H7 (cell line): ENCODE results near the gene ZNF697. TPM values are rescaled to one million over a fixed set of nuclear protein-coding genes. Genes with fewer than 3 reads are reported as not detected.

Source experiments
- DNase-seq: peaks from one replicate; pipeline ENCODE4 v3.0.0; 2012
- H3K27me3 ChIP-seq: 2 replicates; pipeline ENCODE4 v1.6.0; 2011; ENCODE audit warnings: mild to moderate bottlenecking, low read length; ENCODE audit not compliant: control insufficient read depth, insufficient read depth
- H3K36me3 ChIP-seq: replicated peaks from 2 replicates; pipeline ENCODE4 v1.5.1; 2011; ENCODE audit warnings: low read length; ENCODE audit not compliant: control insufficient read depth, insufficient read depth
- H3K4me3 ChIP-seq: 2 replicates; pipeline ENCODE4 v1.5.1; 2011; ENCODE audit warnings: low read depth, mild to moderate bottlenecking, control low read depth, low read length, moderate library complexity; ENCODE audit not compliant: insufficient read depth
- total RNA-seq: library from RNA; depleted of rRNA; stranded (reverse); fragments of >200 nt; shearing (Covaris generic); gene quantifications from 2 replicates; pipeline ENCODE4 v1.2.3, GENCODE V29; 2014

ZNF697 gene
- total RNA-seq, 1 experiment from 2014 or later, result 20.1 TPM

- no peak for DNase-seq
- H3K27me3 ChIP-seq, result no peaks in the 10 kb centered on the region; the same call in 1 of the 2 replicates
- H3K36me3 ChIP-seq, result no peaks in the 10 kb centered on the region
- H3K4me3 ChIP-seq, result no peak overlapping the region
Observed at GRCh38 chr1:119653135-119653838, 5.2 kb upstream of the ZNF697 start.

- Histone ChIP-seq H3K4me3 (no peak overlapping the region), H3K27me3 (no peaks in the 10 kb centered on the region; the same call in 1 of the 2 replicates)
- DNase-seq, result no peak
Observed at GRCh38 chr1:119652587-119652986, 4.5 kb upstream of the ZNF697 start.

GRCh38 chr1:119651641-119652040, 3.6 kb upstream of the ZNF697 start:
- no peak overlapping the region for H3K4me3 ChIP-seq
- DNase-seq, result no peak

More at GRCh38 chr1:119652587-119652986, 4.5 kb upstream of the ZNF697 start:
- H3K36me3 ChIP-seq, result no peaks in the 10 kb centered on the region

GRCh38 chr1:119651133-119651532, 3.1 kb upstream of the ZNF697 start:
- Histone ChIP-seq H3K27me3 (no peaks in the 10 kb centered on the region; the same call in 1 of the 2 replicates), H3K36me3 (no peaks in the 10 kb centered on the region), H3K4me3 (no peak overlapping the region)
- DNase-seq, result no peak

More at GRCh38 chr1:119651641-119652040, 3.6 kb upstream of the ZNF697 start:
- Histone ChIP-seq H3K27me3 (no peaks in the 10 kb centered on the region; the same call in 1 of the 2 replicates), H3K36me3 (no peaks in the 10 kb centered on the region)

GRCh38 chr1:119648620-119649004, 546 bp upstream of the ZNF697 start:
- peak; percentile 47 for DNase-seq
- Histone ChIP-seq H3K36me3 (no peaks in the 10 kb centered on the region), H3K4me3 (peak overlapping the region; percentile 75), H3K27me3 (no peaks in the 10 kb centered on the region; the same call in 1 of the 2 replicates)

- no peaks in the 10 kb centered on the region for H3K36me3 ChIP-seq
- peak overlapping the region; percentile 75 for H3K4me3 ChIP-seq
- no peaks in the 10 kb centered on the region; the same call in 1 of the 2 replicates for H3K27me3 ChIP-seq
- DNase-seq, result no peak
Observed at GRCh38 chr1:119647228-119647733, 785 bp downstream of the ZNF697 start.

GRCh38 chr1:119646521-119647227, 1.4 kb downstream of the ZNF697 start:
- H3K36me3 ChIP-seq, result no peaks in the 10 kb centered on the region
- H3K27me3 ChIP-seq, result no peaks in the 10 kb centered on the region; the same call in 1 of the 2 replicates
- DNase-seq, result no peak
- H3K4me3 ChIP-seq, result peak overlapping the region; percentile 75

- DNase-seq, result no peak
- Histone ChIP-seq H3K27me3 (no peaks in the 10 kb centered on the region), H3K4me3 (no peak overlapping the region), H3K36me3 (no peaks in the 10 kb centered on the region)
Observed at GRCh38 chr1:119639109-119639508, 9.0 kb downstream of the ZNF697 start.

GRCh38 chr1:119637710-119638109, 10.4 kb downstream of the ZNF697 start:
- H3K27me3 ChIP-seq, result no peaks in the 10 kb centered on the region
- no peak for DNase-seq
- no peak overlapping the region for H3K4me3 ChIP-seq
- H3K36me3 ChIP-seq, result no peaks in the 10 kb centered on the region

GRCh38 chr1:119636491-119637089, 11.5 kb downstream of the ZNF697 start:
- Histone ChIP-seq H3K27me3 (no peaks in the 10 kb centered on the region), H3K4me3 (no peak overlapping the region), H3K36me3 (no peaks in the 10 kb centered on the region)
- no peak for DNase-seq

GRCh38 chr1:119635811-119636390, 12.2 kb downstream of the ZNF697 start:
- Histone ChIP-seq H3K4me3 (no peak overlapping the region), H3K36me3 (no peaks in the 10 kb centered on the region), H3K27me3 (no peaks in the 10 kb centered on the region)
- no peak for DNase-seq

GRCh38 chr1:119634016-119634415, 14.1 kb downstream of the ZNF697 start:
- DNase-seq, result no peak
- no peak overlapping the region for H3K4me3 ChIP-seq
- no peaks in the 10 kb centered on the region for H3K27me3 ChIP-seq
- no peaks in the 10 kb centered on the region for H3K36me3 ChIP-seq

- no peak for DNase-seq
- Histone ChIP-seq H3K27me3 (no peaks in the 10 kb centered on the region), H3K36me3 (no peaks in the 10 kb centered on the region)
Observed at GRCh38 chr1:119633575-119633974, 14.5 kb downstream of the ZNF697 start.

GRCh38 chr1:119632841-119633240, 15.2 kb downstream of the ZNF697 start:
- no peak for DNase-seq
- Histone ChIP-seq H3K4me3 (no peak overlapping the region), H3K27me3 (no peaks in the 10 kb centered on the region), H3K36me3 (no peaks in the 10 kb centered on the region)

More at GRCh38 chr1:119633575-119633974, 14.5 kb downstream of the ZNF697 start:
- H3K4me3 ChIP-seq, result no peak overlapping the region
